Glutamatergic neuron (in vitro differentiated cells): ENCODE measurements around the gene CNIH2. TPM values are rescaled to one million over a fixed set of nuclear protein-coding genes. Genes with fewer than 3 reads are reported as not detected.
"Not testable (repeated sequence)": the region's sequence is repeated elsewhere in the genome, so short reads cannot be mapped to it uniquely, and the experiment has no call there.

ENCODE experiments used
- DNase-seq: peaks from one replicate; pipeline ENCODE4 v3.0.0; 2022
- H3K27ac Mint-ChIP-seq: one replicate; pipeline ENCODE4 v1.8.0; 2020; ENCODE audit warnings: mild to moderate bottlenecking, mixed read lengths, inconsistent platforms; ENCODE audit not compliant: unreplicated experiment
- H3K27me3 Mint-ChIP-seq: one replicate; pipeline ENCODE4 v1.8.0; 2020; ENCODE audit warnings: mild to moderate bottlenecking, moderate library complexity, mixed read lengths, inconsistent platforms; ENCODE audit not compliant: unreplicated experiment
- H3K36me3 Mint-ChIP-seq: one replicate; pipeline ENCODE4 v1.8.0; 2020; ENCODE audit warnings: mild to moderate bottlenecking, mixed read lengths, inconsistent platforms; ENCODE audit not compliant: unreplicated experiment
- H3K4me1 Mint-ChIP-seq: one replicate; pipeline ENCODE4 v1.8.0; 2020; ENCODE audit warnings: mild to moderate bottlenecking, low read depth, mixed read lengths, inconsistent platforms; ENCODE audit not compliant: unreplicated experiment
- H3K4me3 Mint-ChIP-seq: one replicate; pipeline ENCODE4 v1.8.0; 2020; ENCODE audit warnings: mild to moderate bottlenecking, mixed read lengths, inconsistent platforms; ENCODE audit not compliant: unreplicated experiment
- H3K9me3 Mint-ChIP-seq: one replicate; pipeline ENCODE4 v1.8.0; 2020; ENCODE audit warnings: mild to moderate bottlenecking, moderate library complexity, mixed read lengths, inconsistent platforms; ENCODE audit not compliant: unreplicated experiment
- total RNA-seq: library from RNA; stranded (reverse); fragmentation: NEBNext Ultra II Directional; extraction: Animal tissue kit (Norgen Biotek cat#: 25700); gene quantifications from one replicate; pipeline ENCODE4 v1.2.1, GENCODE V29; 2021; ENCODE audit not compliant: unreplicated experiment
- TF ChIP-seq, protein P1 (sequence below): fragments of 200-600 bp; sonication (generic); IDR thresholded peaks from one replicate; pipeline ENCODE4 v1.5.0; 2021; ENCODE audit not compliant: partially characterized antibody, unreplicated experiment

Gene CNIH2
- total RNA-seq, 1 donor from 2014 or later, result 61.3 TPM

DNA sequence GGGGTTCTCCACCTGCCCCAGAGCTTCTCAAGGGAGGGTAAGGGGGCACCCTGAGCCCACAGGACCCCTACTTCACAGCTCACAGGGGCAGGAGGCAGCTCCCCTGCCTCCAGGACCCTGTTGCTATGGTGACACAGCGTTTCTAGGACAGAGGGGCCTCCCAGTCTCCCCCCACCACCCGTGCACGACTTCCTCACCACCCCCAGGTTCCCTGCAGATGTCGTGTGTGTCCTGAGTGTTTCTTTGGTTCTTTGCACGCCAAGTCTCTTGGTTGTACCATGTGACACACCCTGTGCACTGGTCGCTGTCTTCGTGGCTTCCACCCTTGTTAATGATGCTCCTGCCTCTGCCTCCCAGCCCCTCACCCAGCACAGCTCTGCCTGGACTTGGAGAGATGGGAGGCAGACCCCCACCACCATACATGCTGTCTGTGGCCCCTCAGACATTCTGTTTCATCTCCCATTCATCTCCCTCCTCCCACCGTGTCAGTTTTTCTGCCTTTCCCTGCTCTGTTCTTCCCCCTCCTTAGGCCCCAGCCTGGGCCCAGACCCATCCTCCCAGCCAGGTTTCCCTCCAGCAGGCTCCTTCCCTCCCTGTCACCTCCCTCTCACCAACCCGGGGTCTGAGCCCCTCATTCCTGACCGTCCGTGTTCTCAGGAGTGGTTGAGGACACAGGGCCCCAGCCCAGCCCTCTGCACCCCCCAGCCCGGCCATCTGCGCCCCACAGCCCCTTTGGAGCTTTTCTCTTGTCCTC lies 34.0 kb upstream of the CNIH2 start:
- TF ChIP-seq, protein P1, sequence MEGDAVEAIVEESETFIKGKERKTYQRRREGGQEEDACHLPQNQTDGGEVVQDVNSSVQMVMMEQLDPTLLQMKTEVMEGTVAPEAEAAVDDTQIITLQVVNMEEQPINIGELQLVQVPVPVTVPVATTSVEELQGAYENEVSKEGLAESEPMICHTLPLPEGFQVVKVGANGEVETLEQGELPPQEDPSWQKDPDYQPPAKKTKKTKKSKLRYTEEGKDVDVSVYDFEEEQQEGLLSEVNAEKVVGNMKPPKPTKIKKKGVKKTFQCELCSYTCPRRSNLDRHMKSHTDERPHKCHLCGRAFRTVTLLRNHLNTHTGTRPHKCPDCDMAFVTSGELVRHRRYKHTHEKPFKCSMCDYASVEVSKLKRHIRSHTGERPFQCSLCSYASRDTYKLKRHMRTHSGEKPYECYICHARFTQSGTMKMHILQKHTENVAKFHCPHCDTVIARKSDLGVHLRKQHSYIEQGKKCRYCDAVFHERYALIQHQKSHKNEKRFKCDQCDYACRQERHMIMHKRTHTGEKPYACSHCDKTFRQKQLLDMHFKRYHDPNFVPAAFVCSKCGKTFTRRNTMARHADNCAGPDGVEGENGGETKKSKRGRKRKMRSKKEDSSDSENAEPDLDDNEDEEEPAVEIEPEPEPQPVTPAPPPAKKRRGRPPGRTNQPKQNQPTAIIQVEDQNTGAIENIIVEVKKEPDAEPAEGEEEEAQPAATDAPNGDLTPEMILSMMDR, result no peak
- no peak overlapping the region for H3K27ac Mint-ChIP-seq
- H3K4me3 Mint-ChIP-seq, result no peak overlapping the region
- peaks cover 9% of the 10 kb centered on the region for H3K27me3 Mint-ChIP-seq
- H3K9me3 Mint-ChIP-seq, result no peaks in the 10 kb centered on the region
- no peak for DNase-seq
- peaks cover 11% of the 10 kb centered on the region for H3K4me1 Mint-ChIP-seq
- no peaks in the 10 kb centered on the region for H3K36me3 Mint-ChIP-seq

DNA sequence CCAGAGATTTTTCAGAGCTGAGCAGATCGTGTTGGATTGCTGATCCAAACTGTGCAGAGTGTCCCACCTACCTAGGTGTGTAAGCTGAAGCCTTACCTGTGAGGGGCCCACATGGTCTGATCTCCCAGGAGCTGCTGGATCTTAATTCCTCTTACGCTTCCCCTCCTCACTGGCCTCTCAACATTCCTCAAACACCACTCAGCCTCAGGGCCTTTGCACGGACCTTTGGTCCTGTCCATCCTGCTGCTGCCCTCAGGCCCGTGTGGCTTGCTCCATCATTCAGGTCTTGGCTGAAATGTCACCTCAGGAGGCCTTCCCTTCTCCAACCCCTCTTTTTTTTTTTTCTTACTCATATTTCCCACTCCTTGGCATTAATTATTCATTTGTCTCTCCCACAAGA lies 30.7 kb upstream of the CNIH2 start:
- DNase-seq, result no peak
- no peak overlapping the region for H3K4me3 Mint-ChIP-seq
- peaks cover 10% of the 10 kb centered on the region for H3K27me3 Mint-ChIP-seq
- H3K4me1 Mint-ChIP-seq, result peaks cover 12% of the 10 kb centered on the region
- TF ChIP-seq, protein P1, result no peak
- peaks cover 10% of the 10 kb centered on the region for H3K36me3 Mint-ChIP-seq
- peaks cover 4% of the 10 kb centered on the region for H3K9me3 Mint-ChIP-seq
- H3K27ac Mint-ChIP-seq, result no peak overlapping the region

DNA sequence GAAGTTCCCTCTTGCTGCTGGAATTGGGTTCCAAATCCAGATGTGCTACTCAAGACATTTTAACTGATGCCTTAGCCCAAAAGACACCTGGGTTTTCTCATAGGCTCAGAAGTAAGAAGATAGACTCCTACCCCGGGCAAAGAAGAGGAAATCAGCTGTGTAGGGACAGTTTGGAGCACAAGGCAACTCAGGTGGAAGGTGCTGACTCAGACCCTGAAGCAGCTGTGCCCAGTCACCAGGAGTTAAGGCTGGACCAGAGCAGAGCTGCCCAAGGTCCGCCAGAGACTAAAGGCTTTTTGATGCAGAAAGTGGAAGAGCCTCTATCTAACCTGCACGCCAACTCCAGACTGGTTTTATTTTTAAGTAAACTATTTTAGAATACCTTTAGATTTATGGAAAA lies 30.2 kb upstream of the CNIH2 start:
- peak overlapping the region; percentile 11 for H3K4me3 Mint-ChIP-seq
- H3K27ac Mint-ChIP-seq, result no peak overlapping the region
- TF ChIP-seq, protein P1, result no peak
- peaks cover 4% of the 10 kb centered on the region for H3K9me3 Mint-ChIP-seq
- peaks cover 10% of the 10 kb centered on the region for H3K27me3 Mint-ChIP-seq
- H3K36me3 Mint-ChIP-seq, result peaks cover 10% of the 10 kb centered on the region
- peaks cover 9% of the 10 kb centered on the region for H3K4me1 Mint-ChIP-seq
- DNase-seq, result no peak

DNA sequence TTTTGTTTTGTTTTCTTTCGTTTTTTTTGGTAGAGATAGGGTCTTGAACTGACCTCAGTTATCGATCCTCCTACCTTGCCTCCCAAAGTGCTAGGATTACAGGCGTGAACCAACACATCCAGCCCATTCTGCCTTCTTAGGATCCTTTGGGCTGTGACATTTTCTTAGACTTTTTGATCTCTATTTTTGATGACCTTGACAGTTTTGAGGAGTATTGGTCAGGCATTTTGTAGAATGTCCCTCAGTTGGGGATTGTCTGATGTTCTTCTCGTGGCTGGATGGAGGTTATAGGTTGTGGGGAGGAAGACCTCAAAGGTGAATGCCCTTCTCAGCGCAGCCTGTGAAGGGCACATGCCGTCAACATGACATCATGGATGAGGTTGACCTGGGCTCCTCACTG lies 29.1 kb upstream of the CNIH2 start:
- peaks cover 12% of the 10 kb centered on the region for H3K27me3 Mint-ChIP-seq
- H3K4me3 Mint-ChIP-seq, result no peak overlapping the region
- TF ChIP-seq, protein P1, result no peak
- peaks cover 4% of the 10 kb centered on the region for H3K9me3 Mint-ChIP-seq
- no peak overlapping the region for H3K27ac Mint-ChIP-seq
- DNase-seq, result no peak
- H3K36me3 Mint-ChIP-seq, result peaks cover 10% of the 10 kb centered on the region
- H3K4me1 Mint-ChIP-seq, result peaks cover 16% of the 10 kb centered on the region

DNA sequence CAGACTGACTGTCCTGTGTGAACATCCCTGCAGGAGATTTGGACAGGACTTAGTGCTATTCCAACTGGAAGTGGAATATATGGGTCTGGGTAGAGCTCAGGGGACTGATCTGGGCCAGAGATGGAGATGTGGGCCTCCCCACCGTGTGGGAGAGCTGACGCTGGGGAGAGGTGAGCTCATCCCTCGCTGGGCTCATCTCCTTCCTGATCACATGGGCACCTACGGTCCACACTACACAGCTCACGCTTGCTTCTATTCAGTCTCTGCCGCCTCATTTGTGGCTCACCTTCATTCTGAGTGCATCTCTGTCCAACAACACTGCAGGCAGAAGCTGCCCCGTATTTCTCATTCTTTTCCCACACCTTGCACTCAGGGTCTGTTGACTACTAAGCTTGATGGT lies 26.2 kb upstream of the CNIH2 start:
- Mint-ChIP-seq H3K36me3 (peaks cover 10% of the 10 kb centered on the region), H3K4me1 (peaks cover 16% of the 10 kb centered on the region), H3K9me3 (peaks cover 4% of the 10 kb centered on the region), H3K27me3 (peaks cover 9% of the 10 kb centered on the region), H3K4me3 (no peak overlapping the region), H3K27ac (no peak overlapping the region)
- no peak for DNase-seq
- TF ChIP-seq, protein P1, result no peak

DNA sequence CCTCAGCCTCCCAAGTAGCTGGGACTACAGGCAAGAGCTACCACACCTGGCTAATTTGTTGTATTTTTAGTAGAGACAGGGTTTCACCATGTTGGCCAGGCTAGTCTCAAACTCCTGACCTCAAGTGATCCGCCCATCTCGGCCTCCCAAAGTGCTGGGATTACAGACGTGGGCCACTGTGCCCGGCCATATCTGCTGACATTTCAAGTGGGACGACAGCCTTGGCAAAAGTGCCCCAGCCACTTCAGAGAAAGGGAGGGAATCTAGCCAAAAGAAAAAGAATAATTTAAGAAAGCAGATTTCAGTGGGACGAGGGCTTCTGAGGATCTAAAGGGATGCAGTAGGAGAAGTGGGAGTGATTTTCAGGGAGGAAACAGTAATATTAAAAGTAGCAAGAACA lies 24.9 kb upstream of the CNIH2 start:
- peak overlapping the region; percentile 93 for H3K27ac Mint-ChIP-seq
- H3K9me3 Mint-ChIP-seq, DNase-seq: not testable (repeated sequence)
- H3K27me3 Mint-ChIP-seq, result peaks cover 10% of the 10 kb centered on the region
- peaks cover 16% of the 10 kb centered on the region for H3K4me1 Mint-ChIP-seq
- peaks cover 10% of the 10 kb centered on the region for H3K36me3 Mint-ChIP-seq
- H3K4me3 Mint-ChIP-seq, result peak overlapping the region; percentile 78
